ENCODE results near the gene RFLNA.

- TF ChIP-seq TAF1 (IDR thresholded peaks at IDR 0.05; ENCODE audit: borderline replicate concordance, low read depth, low read length): no peak
- no peak for TF ChIP-seq POLR2AphosphoS5 (IDR thresholded peaks at IDR 0.05; ENCODE audit: low read depth, low read length)
These were observed 7.4 kb downstream of the RFLNA start for GRCh38 chr12:124302241-124302806.

All from GM12892 (cell line).